ENCODE data around the gene GDPD4.

GRCh38 chr11:77236901-77237300 is 64.6 kb downstream of the GDPD4 start:
- no peak for TF ChIP-seq CTCF (IDR thresholded peaks at IDR 0.05; ENCODE audit: insufficient read depth, low read length, poor library complexity, severe bottlenecking)
- TF ChIP-seq EZH2phosphoT487 (conservative IDR thresholded peaks at IDR 0.05; ENCODE audit: low read length) = no peak

Measured in SU-DHL-6 (cell line).